GM19438 (cell line): Measurements from ENCODE around the gene INS.

Experiments used
- ATAC-seq: cut with Tn5 transposase; IDR thresholded peaks from one replicate; pipeline ENCODE4 v1.9.1; 2021; ENCODE audit warnings: low read depth; ENCODE audit not compliant: unreplicated experiment

The INS gene

GRCh38 chr11:2167141-2168045 lies 6.4 kb upstream of the INS start:
- ATAC-seq: no peak

- no peak for ATAC-seq
Measured at GRCh38 chr11:2166091-2166851, 5.3 kb upstream of the INS start.

DNA sequence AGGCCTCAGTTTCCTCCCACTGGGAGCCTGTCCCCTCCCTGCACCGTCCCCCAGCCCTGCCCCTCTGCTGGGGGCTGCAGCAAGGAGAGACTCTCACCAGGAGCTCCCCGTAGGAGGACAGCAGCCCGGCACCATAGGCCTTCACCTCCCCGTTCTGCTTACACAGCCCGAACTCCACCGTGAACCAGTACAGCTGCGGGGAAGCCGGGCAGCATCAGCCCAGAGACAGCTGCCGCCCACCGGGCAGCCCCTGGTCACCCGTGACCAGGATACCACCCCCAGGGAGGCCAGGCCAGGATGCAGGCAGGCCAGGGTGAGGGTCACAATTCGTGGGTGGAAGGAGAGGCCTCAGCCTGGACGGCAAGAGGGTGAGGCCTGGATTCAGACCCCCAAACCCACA lies 4.6 kb upstream of the INS start:
- ATAC-seq: no peak

DNA sequence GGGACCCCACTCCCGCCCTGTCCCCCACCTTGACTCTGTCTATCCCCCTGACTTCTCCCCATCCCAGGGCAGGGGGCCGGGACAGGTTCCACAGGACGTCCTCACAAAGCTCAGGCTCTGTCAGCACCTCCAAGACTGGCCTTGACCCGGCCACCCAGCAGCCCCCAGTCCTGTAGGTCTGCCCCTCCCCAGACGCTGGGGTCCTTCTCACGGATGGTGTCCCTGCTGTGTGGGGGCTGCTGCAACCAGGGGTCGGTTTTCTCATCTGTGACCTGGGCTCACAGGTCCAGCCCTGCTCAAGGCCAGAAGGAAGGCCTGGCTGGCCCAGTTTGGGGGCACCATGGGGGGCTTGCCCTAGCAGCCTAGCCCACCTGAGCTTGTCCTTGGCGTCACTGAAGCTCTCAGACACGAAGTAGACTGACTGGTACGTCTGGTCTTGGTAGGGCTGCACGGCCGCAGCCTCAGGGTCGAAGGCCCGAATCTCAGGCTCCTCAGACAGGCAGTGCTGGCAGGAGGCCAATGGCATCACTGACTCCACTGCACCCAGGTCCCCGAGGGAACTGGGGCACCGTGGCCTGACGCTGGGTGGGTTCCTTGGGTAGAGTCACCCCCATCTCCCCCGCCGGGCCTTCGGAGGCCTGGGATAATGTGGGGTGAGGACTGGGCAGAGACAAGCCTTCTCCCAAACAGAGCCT lies 4.0 kb upstream of the INS start:
- no peak for ATAC-seq

- no peak for ATAC-seq
Measured at GRCh38 chr11:2164081-2164480, 3.1 kb upstream of the INS start.

DNA sequence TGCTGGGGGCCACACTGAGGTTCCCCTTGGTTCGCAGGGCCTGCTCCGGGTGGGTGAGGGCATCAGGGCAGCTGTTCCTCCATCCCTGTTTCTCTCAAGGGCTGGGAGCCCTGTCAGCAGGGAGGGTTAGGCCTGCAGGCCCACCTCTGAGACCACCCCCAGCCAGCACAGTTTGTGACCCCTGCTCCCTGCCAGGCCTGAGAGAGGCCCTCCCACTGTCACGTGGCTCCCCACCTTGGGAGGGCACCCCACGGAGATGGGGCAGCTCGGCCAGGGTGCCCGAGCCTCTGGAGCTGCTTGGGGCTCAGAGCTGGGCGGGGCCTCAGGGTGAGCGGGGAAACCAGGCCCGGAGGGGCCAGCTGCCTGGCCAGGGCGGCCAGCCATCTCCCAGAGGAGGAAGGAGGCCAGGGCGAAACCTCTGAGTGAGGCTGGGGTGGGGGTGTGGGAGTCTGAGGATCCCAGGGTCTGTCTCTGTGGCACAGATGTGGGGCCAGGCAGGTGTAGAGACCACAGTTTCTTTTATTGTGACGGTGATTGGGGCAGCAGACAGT lies 2.5 kb upstream of the INS start:
- no peak for ATAC-seq

- no peak for ATAC-seq
Measured at GRCh38 chr11:2159536-2160413, 1.2 kb downstream of the INS start.

- no peak for ATAC-seq
Measured at GRCh38 chr11:2158966-2159365, 2.0 kb downstream of the INS start.

- no peak for ATAC-seq
Measured at GRCh38 chr11:2158296-2158737, 2.7 kb downstream of the INS start.

DNA sequence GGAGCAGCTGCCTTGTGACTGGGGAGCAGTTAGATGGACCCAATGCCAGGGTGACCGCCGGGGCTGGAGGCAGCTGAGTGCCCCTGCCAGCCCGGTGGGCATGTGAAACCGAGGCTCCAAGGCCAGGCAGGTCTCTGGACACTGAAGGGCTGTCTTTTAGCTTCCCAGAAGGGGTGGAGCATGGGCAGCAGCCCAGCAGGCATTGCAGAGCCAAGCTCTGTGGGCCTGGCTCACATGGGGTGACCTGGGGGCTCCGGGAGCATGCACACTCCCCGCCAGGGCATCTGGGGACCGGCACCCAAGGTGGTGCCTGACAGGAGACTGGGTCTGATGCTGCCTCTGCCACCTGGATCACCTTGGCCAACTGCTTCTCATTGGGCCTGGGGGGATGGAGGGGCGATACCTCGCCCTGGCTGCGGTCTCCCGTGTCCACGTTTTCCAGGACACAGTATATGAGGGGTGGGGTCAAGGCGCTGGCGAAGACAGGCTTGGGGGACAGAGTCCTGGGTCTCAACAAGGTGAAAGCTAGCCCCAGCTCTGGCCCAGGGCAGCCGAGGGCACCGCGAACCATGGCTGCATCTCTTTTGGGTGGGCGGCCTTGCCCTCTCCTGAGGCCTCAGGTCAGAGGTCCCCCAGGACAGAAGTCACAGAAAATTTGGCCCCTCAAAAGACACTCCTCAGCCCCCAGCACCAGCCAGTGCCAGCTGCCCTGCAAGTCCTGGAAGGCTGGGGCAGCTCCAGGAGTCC lies 3.5 kb downstream of the INS start:
- ATAC-seq: no peak

DNA sequence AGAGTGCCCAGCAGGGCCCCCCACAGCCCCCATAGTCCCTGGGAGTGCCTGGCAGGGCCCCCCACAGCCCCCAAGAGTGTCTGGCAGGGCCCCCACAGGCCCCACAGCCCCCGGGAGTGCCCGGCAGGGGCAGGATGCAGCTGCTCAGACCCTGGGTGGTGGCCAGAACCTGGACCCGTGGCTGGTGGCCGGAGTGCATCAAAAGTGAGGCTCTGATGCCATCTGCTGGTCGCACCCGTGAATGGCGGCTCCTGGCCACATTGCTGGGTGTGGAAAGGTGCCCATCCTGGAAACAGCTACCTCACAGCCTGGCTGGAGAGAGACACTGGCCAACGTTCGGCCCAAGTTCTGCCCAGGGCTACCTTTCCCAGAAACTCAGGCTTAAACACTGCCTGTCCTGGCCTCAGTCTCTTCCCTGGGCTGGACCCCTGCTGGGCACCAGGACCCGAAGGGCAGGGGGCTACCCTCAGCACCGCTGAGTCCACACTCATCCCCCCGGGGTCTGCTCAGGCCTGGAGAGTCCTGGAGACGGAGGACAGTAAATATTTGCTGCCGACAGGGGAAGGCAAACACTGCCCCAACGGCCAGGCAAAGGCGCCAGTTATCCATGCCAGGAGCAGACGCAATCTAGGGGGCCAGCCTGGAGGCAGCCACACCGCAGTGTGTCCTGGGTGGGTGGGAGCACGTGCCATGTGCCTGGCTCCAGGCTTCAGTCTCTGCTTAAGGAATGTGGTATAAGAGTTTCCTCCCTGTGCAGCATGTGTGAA lies 4.4 kb downstream of the INS start:
- ATAC-seq: no peak

DNA sequence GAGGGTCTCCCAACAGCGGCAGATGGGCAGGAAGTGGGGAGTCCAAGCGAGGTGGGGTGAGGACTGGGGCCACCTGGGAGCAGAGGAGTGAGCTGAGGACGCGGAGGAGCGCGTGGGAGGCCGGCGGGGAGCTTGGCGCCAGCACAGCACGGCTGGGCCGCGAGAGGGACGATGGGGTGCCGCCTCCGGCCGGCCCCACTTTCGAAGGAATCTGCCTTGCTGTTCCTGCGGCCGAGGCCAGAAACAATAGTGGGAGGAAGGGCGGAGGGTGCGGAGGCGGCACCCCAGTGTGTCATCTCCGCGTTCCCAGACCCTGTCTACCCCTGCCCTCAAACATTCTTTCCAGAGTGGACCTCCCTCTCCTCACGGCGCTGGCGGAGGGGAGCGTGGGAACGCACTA lies 5.5 kb downstream of the INS start:
- ATAC-seq: no peak

GRCh38 chr11:2154889-2155288 lies 6.1 kb downstream of the INS start:
- no peak for ATAC-seq

GRCh38 chr11:2154195-2154585 lies 6.8 kb downstream of the INS start:
- no peak for ATAC-seq

DNA sequence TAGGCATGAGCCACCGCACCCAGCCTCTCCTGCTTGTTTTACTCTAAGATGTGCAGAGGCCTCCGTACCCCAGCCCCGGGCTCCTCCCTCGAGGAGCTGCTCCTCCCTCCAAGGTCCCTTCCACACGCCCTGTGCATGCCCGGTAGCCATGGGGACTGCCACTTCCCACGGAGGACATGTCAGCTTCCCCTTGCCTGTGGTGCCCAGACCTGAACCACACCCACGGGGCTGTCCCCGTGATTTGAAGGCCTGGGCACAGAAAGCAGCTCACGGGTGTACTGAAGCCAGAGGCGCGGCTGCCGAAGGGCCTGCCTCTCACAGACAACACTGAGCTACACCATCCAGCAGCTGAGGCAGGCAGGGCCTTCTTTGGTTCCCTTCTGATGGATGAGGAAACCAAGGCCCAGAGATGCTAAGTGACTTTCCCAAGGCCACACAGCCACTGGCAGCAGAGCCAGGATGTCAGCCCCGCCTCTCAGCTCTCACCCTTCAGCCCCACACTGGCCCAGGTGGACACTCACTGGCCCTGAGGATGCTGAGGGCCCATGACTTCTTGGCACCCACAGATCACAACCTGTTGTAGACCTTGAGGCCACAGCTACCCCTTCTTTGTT lies 7.3 kb downstream of the INS start:
- ATAC-seq: no peak

DNA sequence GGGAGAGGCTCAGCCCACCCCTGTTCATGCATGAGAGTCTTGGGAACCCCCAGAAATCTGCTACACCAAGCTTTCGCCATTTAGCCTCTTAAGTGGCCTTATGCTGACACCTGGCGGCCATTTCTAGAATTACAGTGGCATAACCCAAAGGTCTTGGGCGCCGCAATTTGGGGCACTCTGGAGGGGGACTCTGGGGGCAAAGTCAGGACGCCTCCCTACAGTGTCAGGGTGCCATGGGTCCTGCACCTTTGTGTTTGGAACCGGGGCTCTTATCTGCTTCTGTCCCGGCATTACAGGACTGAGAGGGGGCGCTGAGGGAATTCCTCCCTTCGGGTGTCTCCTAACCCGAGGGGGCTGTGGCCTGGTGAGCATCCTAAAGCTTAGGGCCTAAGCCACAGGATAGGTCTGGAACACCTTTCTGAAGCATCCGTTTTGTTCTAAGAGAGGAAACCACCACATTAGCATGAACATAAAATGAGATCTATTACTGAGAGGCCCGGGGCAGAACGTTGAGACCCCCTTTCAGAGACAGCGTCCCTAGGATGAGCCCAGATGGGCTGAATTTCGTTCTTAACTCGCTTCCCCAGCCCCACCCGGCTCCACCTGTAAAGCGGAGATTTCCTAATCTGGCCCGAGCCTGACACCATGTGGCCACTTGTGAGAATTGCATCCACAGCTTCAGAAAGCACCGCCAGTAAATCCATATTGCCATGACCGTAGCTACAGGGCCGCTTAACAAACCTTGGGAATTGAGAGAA lies 9.3 kb downstream of the INS start:
- no peak for ATAC-seq
